Measurements from ENCODE around the gene ATP2A1.

ATP2A1 gene

DNA sequence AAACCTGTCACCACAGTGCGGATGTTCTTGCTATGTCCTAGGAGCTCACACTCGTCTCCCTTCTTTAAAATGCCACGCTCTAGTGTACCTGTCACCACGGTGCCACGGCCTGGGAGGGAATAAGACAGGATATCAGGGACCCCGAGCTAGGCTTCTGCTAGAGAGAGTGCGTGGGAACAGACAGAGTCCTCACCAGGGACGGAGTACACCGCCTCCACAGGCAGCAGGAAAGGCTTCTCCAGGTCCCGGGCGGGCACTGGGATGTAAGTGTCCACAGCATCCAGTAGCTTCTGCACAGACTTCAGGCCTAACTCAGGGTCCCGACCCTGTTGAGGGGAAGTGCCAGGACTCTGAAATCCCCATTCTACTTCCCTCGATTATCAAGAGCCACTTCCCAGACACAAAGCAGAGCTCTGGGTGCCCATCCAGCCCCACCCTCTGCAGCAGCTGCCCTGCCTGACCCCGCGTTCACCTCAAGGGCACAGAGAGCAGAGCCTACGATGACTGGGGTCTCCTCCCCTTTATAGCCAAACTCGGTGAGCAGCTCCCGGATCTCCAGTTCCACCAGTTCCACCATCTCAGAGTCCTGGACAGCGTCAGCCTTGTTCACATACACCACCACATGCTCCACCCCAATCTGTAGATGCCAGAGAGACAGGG lies 33.9 kb upstream of the ATP2A1 start:
- TF ChIP-seq, protein P1, sequence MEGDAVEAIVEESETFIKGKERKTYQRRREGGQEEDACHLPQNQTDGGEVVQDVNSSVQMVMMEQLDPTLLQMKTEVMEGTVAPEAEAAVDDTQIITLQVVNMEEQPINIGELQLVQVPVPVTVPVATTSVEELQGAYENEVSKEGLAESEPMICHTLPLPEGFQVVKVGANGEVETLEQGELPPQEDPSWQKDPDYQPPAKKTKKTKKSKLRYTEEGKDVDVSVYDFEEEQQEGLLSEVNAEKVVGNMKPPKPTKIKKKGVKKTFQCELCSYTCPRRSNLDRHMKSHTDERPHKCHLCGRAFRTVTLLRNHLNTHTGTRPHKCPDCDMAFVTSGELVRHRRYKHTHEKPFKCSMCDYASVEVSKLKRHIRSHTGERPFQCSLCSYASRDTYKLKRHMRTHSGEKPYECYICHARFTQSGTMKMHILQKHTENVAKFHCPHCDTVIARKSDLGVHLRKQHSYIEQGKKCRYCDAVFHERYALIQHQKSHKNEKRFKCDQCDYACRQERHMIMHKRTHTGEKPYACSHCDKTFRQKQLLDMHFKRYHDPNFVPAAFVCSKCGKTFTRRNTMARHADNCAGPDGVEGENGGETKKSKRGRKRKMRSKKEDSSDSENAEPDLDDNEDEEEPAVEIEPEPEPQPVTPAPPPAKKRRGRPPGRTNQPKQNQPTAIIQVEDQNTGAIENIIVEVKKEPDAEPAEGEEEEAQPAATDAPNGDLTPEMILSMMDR (IDR thresholded peaks at IDR 0.05; ENCODE audit: insufficient read depth, missing control alignments): no peak
- FAIRE-seq: no peak
- DNase-seq (ENCODE audit: insufficient read length, low spot score): no peak

DNA sequence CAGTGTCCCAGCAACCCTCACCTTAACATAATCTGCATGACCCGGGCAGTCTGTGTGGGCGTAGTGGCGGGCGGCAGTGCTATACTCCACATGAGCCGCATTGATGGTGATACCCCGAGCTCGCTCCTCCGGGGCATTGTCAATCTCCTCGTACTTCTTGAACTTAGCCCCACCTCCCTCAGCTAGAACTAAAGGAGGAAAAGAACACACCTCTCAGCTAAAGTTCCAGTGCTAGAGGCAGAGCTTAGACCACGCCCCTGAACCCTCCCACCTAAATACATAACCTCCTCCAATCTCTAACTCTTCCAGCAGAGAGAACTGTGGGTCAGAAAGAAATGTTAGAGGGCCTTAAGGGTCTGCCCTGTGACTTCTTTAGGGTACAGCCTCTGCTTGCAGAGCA lies 33.0 kb upstream of the ATP2A1 start:
- DNase-seq (ENCODE audit: insufficient read length, low spot score) (no peak), FAIRE-seq (no peak)
- TF ChIP-seq, protein P1 (IDR thresholded peaks at IDR 0.05; ENCODE audit: insufficient read depth, missing control alignments): no peak

DNA sequence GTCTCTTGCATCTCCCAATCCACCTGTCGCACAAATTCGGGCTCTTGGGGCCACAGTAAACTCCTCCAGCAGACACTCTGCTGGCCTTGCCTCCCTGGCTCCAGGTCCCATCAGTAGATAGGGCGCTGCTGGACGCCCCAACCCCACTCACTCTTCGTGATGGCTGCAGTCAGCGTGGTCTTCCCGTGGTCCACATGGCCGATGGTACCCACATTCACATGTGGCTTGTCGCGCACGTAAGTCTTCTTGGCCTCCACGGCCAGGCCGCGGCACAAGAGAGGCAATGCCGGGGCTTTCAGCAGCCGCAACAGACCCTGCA lies 32.6 kb upstream of the ATP2A1 start:
- no peak for DNase-seq (ENCODE audit: insufficient read length, low spot score)
- TF ChIP-seq, protein P1 (IDR thresholded peaks at IDR 0.05; ENCODE audit: insufficient read depth, missing control alignments): no peak
- FAIRE-seq: no peak

DNA sequence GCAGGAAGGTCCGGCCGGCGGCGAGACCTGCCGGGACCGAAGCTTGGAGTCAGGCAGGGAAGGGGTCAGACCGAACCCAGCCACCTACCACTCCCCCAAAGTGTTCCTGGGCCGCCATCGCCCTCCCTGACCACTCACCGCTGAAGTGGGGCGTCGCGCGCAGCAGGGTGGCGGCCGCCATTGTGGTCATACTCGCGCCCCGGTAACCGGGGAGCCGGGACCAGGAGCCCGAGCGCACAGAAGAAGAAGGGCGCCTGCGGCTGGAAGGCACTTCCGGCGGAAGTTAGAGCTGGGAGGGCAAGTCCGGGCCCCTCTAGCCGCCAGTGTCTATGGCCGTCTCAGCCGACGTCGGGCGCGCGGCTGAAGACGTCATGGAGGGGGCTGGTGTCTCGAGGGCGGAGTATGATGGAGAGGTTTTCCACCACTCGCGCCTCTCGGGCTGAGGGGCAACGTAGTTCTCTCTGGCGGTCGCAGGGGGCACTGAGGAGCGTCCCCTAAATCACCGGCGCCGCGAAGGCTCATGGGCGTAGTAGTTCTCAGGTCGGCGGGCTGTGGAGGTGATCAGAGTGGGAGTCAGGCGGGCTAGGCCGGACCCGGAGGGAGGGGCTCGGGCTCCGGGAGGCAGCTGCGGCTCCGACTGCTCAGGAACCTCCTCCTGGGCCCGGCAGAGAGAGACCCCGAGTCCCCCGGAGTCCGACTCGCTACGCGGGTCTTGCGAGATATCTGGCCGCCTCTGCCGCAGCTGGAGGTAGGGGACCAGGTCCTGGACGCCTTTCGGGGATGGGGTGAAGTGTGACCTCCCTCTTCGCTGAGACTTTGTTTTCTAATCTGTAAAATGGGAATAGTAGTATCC lies 32.0 kb upstream of the ATP2A1 start, which contains the start of gene TUFM:
TSS of gene TUFM (minus strand) at position 269 of the 853 bp plus-strand sequence. CDS start at position 190, 79 bp downstream.
- DNase-seq (ENCODE audit: insufficient read length, low spot score): peak; percentile 84
- TF ChIP-seq, protein P1 (IDR thresholded peaks at IDR 0.05; ENCODE audit: insufficient read depth, missing control alignments): peak; percentile 61
- FAIRE-seq: no peak

DNA sequence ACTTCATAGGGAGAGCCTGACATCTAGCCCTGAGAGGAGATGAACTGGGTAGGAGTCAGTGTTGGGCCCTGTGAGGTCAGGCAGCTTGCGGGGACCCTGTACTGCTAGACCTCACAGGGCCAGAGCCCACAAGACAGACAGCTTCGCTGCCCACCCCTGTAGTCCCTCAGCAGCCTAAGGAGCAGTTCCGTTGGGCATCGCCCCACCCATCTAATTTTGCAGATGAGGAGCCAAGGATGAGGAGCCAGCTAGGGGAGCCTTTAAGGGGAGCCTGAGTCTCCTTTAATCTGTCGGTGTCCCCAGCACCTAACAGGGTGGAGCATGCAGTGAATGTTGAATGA lies 31.4 kb upstream of the ATP2A1 start:
- TF ChIP-seq, protein P1 (IDR thresholded peaks at IDR 0.05; ENCODE audit: insufficient read depth, missing control alignments): no peak
- no peak for FAIRE-seq
- DNase-seq (ENCODE audit: insufficient read length, low spot score): no peak

DNA sequence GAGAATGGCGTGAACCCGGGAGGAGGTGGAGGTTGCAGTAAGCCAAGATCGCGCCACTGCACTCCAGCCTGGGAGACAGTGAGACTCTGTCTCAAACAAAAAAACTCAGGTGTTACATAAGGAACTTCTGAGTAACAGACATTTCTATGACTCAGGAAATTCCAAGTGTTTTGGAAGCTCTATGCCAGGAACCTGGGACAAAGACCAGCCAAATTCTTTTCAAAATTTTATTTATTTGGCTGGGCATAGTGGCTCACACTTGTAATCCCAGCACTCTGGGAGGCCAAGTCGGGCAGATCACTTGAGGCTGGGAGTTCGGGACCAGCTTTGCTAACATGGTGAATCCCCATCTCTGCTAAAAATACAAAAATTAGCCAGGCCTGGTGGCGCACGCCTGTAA lies 19.9 kb upstream of the ATP2A1 start:
- DNase-seq (ENCODE audit: insufficient read length, low spot score) (no peak), FAIRE-seq (no peak)
- TF ChIP-seq, protein P1 (IDR thresholded peaks at IDR 0.05; ENCODE audit: insufficient read depth, missing control alignments): no peak

DNA sequence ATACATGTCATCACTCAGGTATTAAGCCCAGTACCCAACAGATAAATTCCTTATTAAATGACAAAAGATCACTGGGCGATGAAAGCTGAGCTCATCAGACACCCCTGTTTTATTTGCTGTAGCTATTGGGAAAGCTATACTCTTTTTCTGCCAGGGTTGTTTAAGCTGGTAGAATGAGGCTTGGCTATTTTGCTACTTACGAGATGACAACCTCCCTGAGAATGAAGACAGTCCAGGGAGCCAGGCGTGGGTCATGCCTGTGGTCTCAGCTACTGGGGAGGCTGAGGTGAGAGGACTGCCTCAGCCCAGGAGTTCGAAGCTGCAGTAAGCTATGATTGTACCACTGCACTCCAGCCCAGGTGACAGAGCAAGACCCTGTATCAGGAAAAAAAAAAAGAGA lies 19.0 kb upstream of the ATP2A1 start:
- TF ChIP-seq, protein P1 (IDR thresholded peaks at IDR 0.05; ENCODE audit: insufficient read depth, missing control alignments): no peak
- DNase-seq (ENCODE audit: insufficient read length, low spot score) (no peak), FAIRE-seq (no peak)

Data from D721Med (cell line).